Measurements from ENCODE around the gene CSRP1. TPM values are rescaled to one million over a fixed set of nuclear protein-coding genes. Genes with fewer than 3 reads are reported as not detected.

The CSRP1 gene
- total RNA-seq, 1 experiment from 2014 or later = 94.4 TPM

GRCh38 chr1:201471772-201472171, 35.2 kb downstream of the CSRP1 start:
- DNase-seq (ENCODE audit: low read depth, low spot score) = no peak
- in situ Hi-C loops (cut with HindIII; ENCODE audit: low pct_unique_long_range_greater_than_20kb, low sequenced_read_pairs) (no loop called here), intact Hi-C loops (cut with micrococcal nuclease; ENCODE audit: unreplicated experiment) (no loop called here)
- H3K9me3 ChIP-seq (ENCODE audit: control insufficient read depth, insufficient read depth, low read depth, low read length) = no peaks in the 10 kb centered on the region
- no peak overlapping the region for H3K27ac ChIP-seq (ENCODE audit: low read length)
- CTCF ChIA-PET = interaction anchor here (0.7 kb wide), 1 partner anchor 10 kb away, joined by 14 read pairs; no protein-coding TSS in a partner anchor
- TF ChIP-seq POLR2AphosphoS5 (IDR thresholded peaks at IDR 0.05; ENCODE audit: low read depth, low read length) (no peak), TCF7L2 (IDR thresholded peaks at IDR 0.05; ENCODE audit: low read depth, low read length) (no peak), CTCF (IDR thresholded peaks at IDR 0.05) (no peak), SIN3A (IDR thresholded peaks at IDR 0.05; ENCODE audit: borderline replicate concordance, insufficient read depth, low read depth, low read length) (no peak)
- TF ChIP-seq, protein P1, sequence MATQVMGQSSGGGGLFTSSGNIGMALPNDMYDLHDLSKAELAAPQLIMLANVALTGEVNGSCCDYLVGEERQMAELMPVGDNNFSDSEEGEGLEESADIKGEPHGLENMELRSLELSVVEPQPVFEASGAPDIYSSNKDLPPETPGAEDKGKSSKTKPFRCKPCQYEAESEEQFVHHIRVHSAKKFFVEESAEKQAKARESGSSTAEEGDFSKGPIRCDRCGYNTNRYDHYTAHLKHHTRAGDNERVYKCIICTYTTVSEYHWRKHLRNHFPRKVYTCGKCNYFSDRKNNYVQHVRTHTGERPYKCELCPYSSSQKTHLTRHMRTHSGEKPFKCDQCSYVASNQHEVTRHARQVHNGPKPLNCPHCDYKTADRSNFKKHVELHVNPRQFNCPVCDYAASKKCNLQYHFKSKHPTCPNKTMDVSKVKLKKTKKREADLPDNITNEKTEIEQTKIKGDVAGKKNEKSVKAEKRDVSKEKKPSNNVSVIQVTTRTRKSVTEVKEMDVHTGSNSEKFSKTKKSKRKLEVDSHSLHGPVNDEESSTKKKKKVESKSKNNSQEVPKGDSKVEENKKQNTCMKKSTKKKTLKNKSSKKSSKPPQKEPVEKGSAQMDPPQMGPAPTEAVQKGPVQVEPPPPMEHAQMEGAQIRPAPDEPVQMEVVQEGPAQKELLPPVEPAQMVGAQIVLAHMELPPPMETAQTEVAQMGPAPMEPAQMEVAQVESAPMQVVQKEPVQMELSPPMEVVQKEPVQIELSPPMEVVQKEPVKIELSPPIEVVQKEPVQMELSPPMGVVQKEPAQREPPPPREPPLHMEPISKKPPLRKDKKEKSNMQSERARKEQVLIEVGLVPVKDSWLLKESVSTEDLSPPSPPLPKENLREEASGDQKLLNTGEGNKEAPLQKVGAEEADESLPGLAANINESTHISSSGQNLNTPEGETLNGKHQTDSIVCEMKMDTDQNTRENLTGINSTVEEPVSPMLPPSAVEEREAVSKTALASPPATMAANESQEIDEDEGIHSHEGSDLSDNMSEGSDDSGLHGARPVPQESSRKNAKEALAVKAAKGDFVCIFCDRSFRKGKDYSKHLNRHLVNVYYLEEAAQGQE (IDR thresholded peaks at IDR 0.05; ENCODE audit: insufficient read depth in 1 of 2, low read depth in 2 of 2, low read length in 1 of 2) = no peak
- no TSS peak for BruUV-seq (replicated peaks)
- H3K27me3 ChIP-seq (ENCODE audit: control insufficient read depth, insufficient read depth, low read length) = no peaks in the 10 kb centered on the region
- H3K4me3 ChIP-seq (ENCODE audit: low read depth in 2 of 2, low read length in 2 of 2) = no peak overlapping the region
- POLR2A ChIA-PET = no interaction called here
- no peak for ATAC-seq
- H3K4me1 ChIP-seq (ENCODE audit: control insufficient read depth, insufficient read depth, low read length) = no peaks in the 10 kb centered on the region; the same call in 1 of the 2 replicates
- no peaks in the 10 kb centered on the region for H3K36me3 ChIP-seq (ENCODE audit: control insufficient read depth, insufficient read depth, low read length)

GRCh38 chr1:201470581-201470980, 36.3 kb downstream of the CSRP1 start:
- TF ChIP-seq, protein P1 (IDR thresholded peaks at IDR 0.05; ENCODE audit: insufficient read depth in 1 of 2, low read depth in 2 of 2, low read length in 1 of 2) = no peak
- TF ChIP-seq SIN3A (IDR thresholded peaks at IDR 0.05; ENCODE audit: borderline replicate concordance, insufficient read depth, low read depth, low read length) (no peak), TCF7L2 (IDR thresholded peaks at IDR 0.05; ENCODE audit: low read depth, low read length) (no peak), POLR2AphosphoS5 (IDR thresholded peaks at IDR 0.05; ENCODE audit: low read depth, low read length) (no peak), CTCF (IDR thresholded peaks at IDR 0.05) (no peak)
- DNase-seq (ENCODE audit: low read depth, low spot score) = no peak
- BruUV-seq (replicated peaks) = no TSS peak
- H3K27me3 ChIP-seq (ENCODE audit: control insufficient read depth, insufficient read depth, low read length) = no peaks in the 10 kb centered on the region
- in situ Hi-C loops (cut with HindIII; ENCODE audit: low pct_unique_long_range_greater_than_20kb, low sequenced_read_pairs) (no loop called here), intact Hi-C loops (cut with micrococcal nuclease; ENCODE audit: unreplicated experiment) (no loop called here)
- H3K9me3 ChIP-seq (ENCODE audit: control insufficient read depth, insufficient read depth, low read depth, low read length) = no peaks in the 10 kb centered on the region
- no peaks in the 10 kb centered on the region for H3K4me1 ChIP-seq (ENCODE audit: control insufficient read depth, insufficient read depth, low read length)
- ChIA-PET CTCF (no interaction called here), POLR2A (no interaction called here)
- no peak overlapping the region for H3K4me3 ChIP-seq (ENCODE audit: low read depth in 2 of 2, low read length in 2 of 2)
- H3K27ac ChIP-seq (ENCODE audit: low read length) = no peak overlapping the region
- no peak for ATAC-seq
- no peaks in the 10 kb centered on the region for H3K36me3 ChIP-seq (ENCODE audit: control insufficient read depth, insufficient read depth, low read length)

Data from Panc1 (cell line).